RPMI7951 (cell line): ENCODE data around the gene SLC25A48. TPM values are rescaled to one million over a fixed set of nuclear protein-coding genes. Genes with fewer than 3 reads are reported as not detected.

Source experiments
- DNase-seq: peaks from one replicate; pipeline ENCODE4 v3.0.0-alpha.2; 2012; ENCODE audit warnings: low read depth
- total RNA-seq: library from RNA; depleted of rRNA; stranded (reverse); fragments of >200 nt; shearing (Covaris generic); gene quantifications from 2 replicates; pipeline ENCODE4 v1.2.3, GENCODE V29; 2014; rRNA removed

SLC25A48 gene, protein sequence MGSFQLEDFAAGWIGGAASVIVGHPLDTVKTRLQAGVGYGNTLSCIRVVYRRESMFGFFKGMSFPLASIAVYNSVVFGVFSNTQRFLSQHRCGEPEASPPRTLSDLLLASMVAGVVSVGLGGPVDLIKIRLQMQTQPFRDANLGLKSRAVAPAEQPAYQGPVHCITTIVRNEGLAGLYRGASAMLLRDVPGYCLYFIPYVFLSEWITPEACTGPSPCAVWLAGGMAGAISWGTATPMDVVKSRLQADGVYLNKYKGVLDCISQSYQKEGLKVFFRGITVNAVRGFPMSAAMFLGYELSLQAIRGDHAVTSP
- total RNA-seq = not detected in 2 replicates

- DNase-seq = no peak
Observed at GRCh38 chr5:135834639-135835529, at the start of gene SLC25A48. Gene SLC25A48 (plus strand): TSS chr5:135834663. CDS start chr5:135834848, 185 bp downstream.

- DNase-seq = no peak
Observed at GRCh38 chr5:135800656-135801055, 33.8 kb upstream of the SLC25A48 start.

DNA sequence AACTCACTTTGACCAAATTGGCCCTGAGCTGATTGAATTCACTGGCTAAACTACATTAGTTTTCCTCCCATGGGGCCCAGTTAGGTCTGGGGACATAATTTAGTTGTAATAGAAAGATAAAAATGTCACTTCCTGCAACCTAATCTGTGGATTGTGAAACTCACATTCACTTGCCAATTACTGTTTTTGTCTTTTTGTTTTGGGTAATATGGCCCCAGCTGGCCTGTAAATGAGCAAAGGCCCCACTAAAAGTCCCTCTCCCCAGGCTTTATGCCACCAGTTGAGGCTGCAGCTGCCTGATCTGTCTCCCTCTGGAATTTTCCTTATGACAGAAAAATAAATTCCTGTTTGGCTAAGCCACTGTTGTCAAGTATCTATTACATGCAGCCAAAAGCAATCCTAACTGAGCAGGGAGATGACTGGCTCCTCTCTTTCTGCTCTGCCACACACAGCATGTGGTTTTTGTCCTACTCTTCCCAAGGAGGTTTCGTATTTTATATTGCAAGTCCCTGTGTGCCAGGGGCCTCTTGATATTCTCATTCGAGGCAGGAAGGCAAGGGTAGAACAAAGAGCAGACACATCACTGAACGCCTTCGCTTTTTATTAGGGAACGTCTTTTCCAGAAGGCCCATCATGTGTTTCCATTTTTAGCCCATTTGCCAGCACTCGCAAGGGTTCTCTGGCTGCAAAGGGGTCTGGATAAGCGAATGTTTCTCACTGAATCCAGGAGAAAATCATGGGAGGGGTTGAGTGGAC, 24.1 kb upstream of the SLC25A48 start:
- no peak for DNase-seq

GRCh38 chr5:135811007-135811406, 23.5 kb upstream of the SLC25A48 start:
- no peak for DNase-seq

DNA sequence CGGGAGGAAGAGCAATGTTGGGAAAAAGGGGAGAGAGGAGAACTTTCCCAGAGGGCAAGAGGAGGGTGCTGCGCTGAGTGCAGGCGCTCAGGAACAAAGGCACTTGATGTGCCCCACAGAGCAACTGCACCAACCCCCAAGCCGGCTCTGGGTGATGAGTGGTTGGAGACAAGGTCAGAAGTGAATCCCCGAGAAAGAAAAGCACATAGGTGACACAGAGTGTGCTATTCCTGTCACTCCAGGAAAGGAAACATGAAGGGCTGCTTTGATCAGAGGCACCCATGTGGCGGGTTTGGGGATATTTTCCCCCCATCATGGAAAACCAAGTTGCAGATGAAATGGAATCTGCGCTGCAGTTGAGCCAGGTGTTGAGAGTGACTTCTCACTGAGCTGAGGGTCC, 20.7 kb upstream of the SLC25A48 start:
- DNase-seq = no peak

DNA sequence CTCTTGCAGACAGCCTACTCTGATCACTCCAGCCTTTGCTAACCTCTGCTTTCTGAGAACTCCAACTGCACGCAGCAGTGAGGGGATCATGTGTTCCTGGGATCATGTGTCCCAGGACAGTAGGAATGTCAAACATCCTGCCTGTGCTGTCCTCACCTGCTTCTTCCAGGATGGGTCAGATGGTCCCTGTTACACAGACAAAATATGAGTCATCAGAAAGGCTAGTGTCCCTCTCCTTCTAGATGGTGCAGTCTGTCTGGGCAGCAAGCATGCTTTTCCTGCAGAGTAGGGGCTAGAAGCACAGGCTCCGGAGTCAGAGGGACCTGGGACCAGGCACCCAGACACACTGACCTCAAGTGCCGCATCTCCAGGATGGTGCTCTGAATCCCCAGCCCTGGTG, 20.1 kb upstream of the SLC25A48 start:
- DNase-seq = no peak

- no peak for DNase-seq
Observed at GRCh38 chr5:135814812-135815211, 19.7 kb upstream of the SLC25A48 start.

DNA sequence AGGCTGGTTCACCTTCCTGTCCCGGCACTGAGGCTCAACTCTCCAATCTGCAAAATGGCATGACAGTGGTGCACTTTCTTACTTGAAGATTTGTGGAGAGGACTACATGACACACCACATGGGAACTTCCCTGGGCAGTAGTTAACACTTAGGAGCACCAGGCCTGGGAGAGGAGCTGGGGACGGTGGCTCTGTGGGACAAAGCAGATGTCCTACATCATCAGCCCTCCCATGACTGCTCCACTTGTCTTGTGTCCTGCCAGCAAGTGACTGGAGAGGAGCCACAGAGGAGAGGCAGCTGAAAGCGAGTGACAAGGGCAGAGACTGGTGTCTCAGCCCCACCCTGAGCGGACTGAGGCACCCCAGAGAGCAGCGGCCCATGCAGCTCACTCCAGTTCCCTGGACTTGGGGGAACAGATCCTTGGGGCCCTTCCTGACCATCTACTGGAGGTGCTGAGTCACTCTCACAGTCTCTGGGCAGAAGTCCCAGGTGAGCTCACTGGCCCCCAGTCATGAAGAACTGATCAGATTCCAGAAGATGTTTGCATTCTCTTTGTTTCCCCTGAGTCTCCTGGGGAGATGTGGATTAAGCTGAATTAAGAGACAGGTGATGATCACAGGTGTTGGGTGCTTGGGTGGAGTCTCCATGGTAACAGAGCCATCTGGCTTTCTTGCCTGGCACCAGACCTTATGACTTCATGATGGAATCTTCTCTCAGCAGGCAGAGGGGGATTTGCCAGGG, 13.2 kb upstream of the SLC25A48 start:
- no peak for DNase-seq

GRCh38 chr5:135821802-135822201, 12.7 kb upstream of the SLC25A48 start:
- no peak for DNase-seq

- no peak for DNase-seq
Observed at GRCh38 chr5:135822286-135822685, 12.2 kb upstream of the SLC25A48 start.

DNA sequence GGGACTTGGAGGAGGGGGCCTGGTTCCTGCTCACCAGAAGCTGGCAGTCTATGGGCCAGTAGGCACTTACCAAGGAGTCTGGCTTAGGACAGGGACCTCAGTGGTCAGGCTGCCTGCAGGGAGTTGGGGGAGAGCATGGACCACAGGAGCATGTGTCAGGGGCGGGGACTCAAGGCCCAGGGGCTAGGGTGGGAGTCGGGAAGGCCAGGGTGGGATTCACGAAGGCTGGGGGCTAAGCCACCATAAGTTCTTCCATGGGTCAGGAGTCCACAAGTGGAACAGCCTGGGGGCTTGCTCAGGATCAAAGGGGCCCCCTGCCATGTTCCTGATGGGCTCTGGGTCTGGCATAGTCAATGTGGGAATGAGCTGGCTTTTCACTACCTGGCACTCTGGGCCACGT, 11.5 kb upstream of the SLC25A48 start:
- no peak for DNase-seq

DNA sequence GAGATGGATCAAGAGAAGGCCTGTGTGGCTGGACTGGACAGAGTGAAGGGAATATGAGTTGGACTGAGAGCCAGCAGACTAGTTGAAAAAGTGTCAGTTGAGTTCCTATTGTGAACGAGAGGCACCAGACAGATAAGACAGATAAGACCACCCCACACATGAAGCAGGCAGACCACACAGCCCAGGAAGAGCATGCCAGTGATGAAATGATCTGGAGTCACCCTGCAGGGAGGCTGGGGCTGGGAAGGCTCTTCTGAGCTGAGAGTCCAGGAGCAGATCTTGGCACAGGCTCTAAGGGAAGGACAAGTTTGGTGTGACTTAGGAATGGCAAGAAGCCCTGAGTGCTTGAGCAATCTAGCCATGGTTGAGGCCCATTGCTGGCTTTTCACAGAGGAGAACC, 10.6 kb upstream of the SLC25A48 start:
- no peak for DNase-seq

DNA sequence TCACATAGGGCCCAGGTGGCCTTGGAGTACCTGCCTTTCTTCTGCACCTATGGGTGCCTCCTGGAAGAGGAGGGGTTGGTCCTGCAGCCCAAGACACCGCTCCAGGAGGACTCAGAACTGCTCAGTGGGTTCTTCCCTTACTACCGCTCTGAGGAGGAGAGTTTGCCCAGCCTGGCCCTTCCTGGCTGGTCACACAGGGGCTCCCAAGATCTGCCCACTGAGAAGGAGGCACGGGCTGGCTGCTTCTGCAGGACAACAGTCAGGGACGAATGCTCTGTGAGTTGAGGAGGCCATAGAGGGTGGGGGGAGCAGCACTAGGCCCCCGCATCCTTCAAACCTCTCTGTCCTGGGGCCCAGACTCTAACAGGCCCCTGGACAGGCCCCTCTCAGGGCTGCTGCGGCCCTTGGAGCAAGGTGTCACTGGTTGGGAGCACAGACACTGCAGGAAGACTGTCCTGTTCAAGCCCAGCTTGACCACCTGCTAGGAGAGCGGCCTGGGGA, 9.9 kb upstream of the SLC25A48 start:
- no peak for DNase-seq

DNA sequence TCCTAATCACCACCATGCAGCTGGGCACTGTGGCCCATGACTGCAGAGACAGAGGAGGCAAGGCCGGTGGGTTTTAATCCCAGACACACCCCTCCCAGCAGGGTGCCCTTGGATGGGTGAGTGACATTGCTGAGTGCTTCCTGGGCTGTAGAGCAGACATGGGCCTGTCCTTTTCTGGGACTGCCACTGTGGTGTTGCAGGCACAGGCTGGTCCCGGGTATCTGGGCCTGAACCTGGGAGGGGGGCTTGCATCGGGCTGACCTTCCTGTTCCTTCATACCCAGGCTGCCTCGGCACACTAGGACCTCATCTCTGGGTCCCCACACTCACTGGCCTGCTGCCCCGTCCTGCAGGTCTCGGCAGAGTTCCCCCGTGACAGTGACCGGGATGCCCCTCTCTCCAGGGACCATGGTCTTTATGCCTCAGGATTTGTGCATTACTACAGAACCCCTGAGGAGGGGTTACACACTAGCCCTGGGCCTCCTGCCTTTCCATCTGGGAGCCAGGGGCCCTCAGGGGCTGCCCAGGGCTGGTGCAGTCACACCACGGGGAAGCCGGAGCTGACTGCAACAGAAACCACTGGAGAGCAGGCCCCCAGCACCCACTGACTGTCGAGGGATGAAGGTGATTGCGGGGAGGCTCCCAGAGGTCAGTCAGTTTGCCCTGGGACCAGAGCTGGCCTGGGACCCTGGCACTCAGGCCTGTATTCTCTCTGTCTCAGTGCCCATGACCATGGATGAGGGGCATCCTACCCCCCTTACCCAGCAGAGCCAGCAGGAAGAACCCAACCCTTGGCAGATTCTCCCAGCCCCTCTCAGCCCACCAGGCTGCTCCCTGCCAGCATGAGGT, 8.9 kb upstream of the SLC25A48 start:
- no peak for DNase-seq

DNA sequence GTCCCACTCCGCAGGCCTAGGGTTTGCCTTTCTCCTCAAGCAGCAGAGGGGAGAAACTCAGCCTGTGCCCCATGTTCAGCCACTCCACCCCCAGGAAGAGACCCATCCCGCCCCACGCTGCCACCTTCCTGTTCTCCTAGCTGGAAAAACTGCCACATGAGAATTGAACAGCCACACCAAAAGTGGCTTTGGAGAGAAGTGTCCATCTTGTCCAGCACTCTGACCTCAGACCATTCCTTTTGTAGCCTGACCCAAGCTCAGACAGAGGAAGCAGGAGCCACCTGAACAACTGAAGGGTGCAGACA, 8.3 kb upstream of the SLC25A48 start:
- no peak for DNase-seq

DNA sequence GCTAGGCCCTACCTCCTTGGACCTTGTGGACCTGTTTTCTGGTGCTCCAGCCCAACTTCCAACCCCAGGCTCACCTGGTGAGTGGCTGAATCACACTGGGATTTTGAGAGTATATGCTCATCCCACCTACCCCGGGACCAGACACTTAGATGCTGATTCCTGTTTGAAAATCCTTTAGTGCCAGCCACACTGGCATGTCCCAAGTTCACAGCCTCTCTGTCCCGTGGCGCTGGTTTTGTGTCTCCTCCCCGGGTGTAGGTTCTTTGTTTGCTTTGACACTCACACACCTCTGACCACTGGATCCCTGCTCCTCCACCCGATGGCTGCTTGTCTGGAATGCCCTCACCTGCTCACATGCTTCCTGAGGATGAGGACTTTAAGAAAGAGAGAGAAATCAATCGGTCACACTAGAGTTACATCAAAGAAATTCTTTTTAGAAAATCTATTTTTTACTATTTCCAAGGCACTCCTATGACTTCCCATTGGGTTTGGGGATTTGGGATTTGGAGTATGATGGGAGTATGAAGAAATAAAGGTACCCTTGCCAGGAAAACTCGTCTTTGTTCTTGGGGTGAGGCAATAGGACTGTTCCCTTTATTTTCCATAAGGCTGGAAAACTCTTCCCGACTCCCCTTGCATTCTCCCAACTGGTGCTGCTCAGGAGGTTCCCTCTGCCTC, 7.3 kb upstream of the SLC25A48 start:
- no peak for DNase-seq

GRCh38 chr5:135827965-135828781, 6.3 kb upstream of the SLC25A48 start:
- DNase-seq = no peak

DNA sequence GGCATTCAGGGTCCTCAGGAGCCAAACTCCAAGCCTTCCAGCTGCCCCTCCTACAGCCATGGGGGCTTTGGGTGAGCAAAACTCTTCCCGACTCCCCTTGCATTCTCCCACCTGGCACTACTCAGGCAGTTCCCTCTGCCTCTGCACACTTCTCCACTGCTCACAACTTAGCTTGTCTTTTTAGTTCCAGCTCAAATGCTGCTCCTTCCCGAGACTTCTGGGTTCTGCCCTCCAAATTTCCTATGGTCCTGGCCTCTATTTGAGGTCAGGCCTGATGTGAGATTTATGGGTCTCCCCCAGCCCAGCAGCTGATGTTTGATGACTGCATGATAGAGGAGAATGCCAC, 5.7 kb upstream of the SLC25A48 start:
- DNase-seq = no peak

DNA sequence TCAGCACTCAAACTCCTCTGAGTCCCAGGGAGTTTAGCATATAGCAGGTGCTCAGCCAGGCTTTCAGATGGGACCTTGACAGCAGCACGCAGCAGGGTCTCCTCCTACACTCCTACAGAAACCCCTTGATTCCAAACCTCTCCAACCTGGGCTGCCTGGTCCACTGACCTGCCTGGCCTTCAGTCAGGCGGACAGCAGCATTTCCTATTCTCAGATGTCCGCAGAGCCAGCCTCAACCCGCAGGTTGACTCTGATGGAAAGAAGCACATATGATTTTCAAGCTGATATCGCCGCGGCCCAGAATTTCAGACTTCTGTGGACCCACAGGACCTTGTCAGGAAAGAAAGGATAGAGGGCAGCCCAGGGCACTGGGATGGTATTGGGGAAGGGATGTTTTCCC, 5.3 kb upstream of the SLC25A48 start:
- no peak for DNase-seq
